HG02798 (cell line): ENCODE data around the gene PUDP.

Experiments used
- ATAC-seq: cut with Tn5 transposase; IDR thresholded peaks from one replicate; pipeline ENCODE4 v1.9.1; 2021; ENCODE audit warnings: mild to moderate bottlenecking; ENCODE audit not compliant: unreplicated experiment, poor library complexity

The PUDP gene

DNA sequence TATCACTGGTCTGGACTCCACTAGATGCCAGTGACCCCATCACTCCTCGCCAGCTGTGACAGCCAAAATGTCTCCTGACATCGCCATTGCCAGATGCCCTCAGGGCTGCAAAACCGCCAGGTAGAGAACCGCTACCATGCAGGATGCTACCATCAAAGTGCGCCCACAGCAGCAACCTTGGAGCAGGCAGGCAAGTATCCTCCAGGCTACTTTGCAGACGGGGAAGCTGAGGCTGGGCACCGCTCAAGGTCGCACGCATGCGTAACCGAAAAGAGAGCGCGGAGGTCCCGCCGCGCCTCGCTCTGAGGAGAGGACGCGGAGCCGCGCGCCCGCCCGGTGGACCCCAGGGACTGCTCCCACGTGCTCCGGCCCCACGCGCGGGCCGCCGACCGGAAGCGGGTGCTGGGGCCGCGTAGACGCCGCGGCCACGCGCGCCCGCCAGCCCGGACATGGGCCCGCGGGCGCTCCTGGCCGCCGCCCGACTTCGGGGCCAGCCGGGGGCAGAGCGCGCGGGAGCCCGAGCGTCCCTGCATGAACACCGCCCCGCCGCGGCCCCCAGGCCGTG lies 458 bp downstream of the PUDP start, which contains the start of gene STS:
Gene STS (plus strand): TSS at position 300 of the 565 bp plus-strand sequence. CDS start 105,488 bp downstream, outside the sequence.
- ATAC-seq = peak; percentile 49

DNA sequence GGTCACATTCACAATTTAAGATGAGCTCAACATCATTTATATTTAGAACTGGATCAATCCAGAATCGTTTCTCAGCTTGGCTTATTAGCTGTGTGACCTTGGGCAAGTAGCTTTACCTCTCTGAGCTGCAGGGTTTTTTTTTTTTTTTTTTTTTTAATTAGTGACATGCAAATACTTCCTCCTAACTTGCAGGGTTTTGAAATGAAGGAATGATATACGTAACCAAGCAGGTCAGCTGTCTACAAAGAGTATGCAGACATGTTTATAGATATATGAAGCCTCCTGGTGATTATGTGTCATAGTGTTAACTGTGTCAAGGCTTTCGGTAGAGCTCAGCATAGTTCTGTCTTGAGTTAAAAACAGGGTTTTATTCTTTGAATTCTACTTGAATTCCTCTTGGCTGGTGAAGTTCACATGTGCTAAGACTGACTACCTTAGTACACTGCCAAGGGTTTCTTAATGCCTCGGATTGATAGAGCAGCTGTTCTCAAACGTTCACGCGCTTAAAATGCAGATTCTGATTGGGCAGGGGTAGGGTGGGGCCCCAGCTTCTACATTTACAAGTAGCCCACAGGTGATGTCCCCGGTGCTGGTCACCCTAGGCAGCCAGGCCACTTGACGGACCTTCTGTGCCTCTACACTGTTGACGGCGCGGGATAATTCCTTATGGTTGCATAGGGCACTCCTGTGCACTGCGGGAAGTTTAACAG lies 1.1 kb downstream of the PUDP start:
- peak; percentile 21 for ATAC-seq

DNA sequence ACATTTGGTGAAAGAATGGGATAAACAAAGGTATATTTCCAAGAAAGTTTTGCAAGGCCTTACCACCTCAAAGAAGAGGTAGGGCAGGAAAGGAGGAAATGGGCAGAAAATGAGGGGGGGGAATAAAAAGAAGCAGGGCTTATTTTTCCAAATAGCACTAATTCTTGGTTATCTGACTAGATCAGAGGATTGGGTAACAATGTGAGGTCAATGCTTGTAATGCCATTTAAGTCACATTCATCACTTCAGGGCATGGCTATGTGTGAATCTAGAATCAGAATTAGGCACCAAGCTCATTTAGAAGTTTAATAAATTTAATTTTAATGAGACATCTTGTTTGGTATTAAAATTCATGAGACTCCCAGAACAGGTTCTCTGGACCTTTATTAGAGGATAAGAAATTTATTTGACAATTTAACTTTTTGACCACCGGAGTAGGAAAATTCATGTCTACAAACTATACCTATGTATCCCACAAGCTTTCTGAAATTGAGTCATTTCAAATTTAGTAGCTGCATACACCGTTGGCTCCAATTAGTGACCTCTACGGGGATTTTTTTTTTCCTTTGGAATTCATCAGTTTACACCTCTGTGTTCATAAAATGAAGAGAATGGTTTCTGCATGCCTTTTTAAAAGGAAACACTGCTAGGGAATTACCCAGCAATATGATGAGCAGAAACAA lies 1.8 kb downstream of the PUDP start:
- ATAC-seq = no peak

- ATAC-seq = no peak
These were observed 2.5 kb downstream of the PUDP start for GRCh38 chrX:7145454-7145853.

DNA sequence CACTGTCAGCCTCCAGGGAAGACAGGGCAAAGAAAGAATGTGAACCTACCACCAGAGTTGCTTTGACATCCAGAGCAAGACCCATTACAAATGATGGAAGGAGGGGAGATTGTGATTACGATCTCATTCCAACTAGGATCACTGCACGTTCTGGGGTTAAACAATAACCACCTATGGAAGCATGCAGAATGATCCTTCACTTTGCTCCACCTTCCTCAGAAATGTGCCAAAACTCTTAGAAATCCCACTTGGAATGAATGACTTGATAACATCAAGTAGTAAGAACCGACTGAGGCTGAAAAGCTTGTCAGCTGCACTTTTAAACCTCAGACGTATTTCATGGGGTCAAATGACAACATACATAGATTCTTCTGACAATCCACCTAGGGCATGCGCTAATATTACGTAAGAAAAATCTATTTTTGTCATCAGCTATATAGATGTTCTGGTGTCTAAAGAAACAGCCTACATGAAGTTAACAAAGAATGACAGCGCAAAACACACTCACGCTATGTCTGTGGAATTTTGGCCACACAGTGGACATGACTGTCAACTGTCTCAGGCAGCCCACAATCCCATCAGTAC lies 3.9 kb downstream of the PUDP start:
- ATAC-seq = no peak

- ATAC-seq = no peak
These were observed 4.9 kb downstream of the PUDP start for GRCh38 chrX:7143076-7143475.

DNA sequence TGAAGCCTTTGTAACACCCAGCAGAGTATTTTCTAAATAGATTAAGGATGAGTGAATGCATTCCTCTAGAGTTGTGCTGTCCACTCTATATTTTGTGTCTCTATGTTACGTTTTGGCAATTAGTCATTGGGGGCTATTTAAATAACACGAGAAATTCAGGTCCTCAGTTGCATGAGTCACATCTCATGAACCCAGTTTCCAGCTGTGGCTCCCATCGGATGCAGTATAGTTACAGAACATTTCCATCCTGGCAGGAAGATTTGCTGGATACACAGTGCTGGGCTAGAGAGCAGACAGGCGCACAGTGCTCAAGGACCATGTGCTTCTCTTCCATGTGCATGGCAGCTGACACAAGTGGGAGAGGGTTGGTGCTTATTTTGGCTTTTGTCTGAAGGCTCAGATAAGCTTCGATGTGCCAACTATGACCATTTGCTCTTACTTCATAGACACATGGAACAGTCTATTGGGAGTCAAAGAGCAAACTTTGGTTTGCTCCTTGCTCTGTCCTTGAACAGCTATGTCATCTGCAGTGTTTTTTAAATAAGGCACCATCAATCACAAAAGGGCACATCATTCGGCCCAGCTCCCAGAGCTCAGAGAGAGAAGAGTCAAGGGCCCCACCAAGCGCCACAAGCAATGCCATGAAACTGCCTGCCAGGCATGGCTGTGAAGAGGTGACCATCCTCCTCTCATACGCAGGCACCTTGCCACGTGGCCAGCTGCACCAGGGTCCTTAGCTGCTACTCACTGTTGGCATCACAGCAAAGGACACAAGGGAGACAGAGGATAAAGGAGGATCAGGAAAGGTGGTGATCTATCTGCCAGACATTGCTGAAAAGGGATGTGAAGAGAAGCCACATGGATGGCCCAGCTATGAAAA lies 8.5 kb downstream of the PUDP start:
- ATAC-seq = no peak

GRCh38 chrX:7134981-7135380 lies 13.0 kb downstream of the PUDP start:
- ATAC-seq = no peak

GRCh38 chrX:7133050-7133440 lies 14.9 kb downstream of the PUDP start:
- ATAC-seq = no peak

DNA sequence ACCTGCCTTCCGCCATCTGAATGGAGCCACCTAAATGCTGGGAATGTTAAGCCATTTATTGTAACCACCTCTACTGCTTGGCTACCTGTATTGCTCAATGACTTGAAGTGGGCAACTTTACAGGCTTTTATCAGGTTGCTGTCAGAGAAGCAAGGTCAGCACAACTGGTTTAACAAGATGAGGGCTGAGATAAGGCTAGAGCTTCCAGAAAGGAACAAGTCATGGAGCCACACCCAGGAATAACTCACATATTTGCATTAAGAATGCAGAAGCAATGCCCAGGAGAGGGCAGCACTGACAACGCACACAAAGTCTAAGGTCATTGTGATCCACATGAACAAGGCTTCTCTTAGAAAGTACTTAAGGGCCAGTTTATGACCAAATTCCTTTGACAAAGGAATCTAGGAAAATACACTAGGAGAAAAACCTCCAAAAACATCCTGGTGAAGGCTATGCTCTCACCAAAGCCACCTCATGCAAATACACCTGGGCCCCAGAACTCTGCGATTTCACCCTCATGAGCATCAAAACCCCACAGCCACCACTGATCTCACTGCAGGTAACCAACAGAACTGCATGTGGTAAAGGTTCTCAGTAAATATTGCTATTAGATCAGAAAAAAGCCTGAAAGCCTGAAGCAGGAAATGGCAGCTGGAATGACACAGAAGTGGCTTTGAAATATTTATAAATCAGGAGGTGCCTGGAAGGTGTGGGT lies 15.5 kb downstream of the PUDP start:
- ATAC-seq = peak; percentile 71

- ATAC-seq = no peak
These were observed 16.3 kb downstream of the PUDP start for GRCh38 chrX:7131621-7132020.

GRCh38 chrX:7127056-7127455 lies 20.9 kb downstream of the PUDP start:
- no peak for ATAC-seq

DNA sequence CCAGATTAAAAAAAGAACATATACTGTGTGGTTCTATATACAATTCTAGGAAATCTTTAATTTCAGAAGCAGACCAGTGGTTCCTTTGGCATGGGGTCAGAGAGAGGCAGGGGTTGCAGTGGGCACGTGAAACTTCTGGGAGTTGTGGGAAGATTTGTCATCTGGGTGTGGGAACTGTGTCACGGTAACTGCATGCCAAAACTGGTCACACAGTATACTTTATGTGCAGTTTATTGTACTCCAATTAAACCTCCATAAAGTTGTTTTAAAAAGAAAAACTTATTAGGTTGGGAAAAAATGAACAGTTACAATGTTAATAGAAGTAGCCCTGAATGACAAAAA lies 27.1 kb downstream of the PUDP start:
- no peak for ATAC-seq

- ATAC-seq = no peak
These were observed 27.7 kb downstream of the PUDP start for GRCh38 chrX:7119950-7120877.

DNA sequence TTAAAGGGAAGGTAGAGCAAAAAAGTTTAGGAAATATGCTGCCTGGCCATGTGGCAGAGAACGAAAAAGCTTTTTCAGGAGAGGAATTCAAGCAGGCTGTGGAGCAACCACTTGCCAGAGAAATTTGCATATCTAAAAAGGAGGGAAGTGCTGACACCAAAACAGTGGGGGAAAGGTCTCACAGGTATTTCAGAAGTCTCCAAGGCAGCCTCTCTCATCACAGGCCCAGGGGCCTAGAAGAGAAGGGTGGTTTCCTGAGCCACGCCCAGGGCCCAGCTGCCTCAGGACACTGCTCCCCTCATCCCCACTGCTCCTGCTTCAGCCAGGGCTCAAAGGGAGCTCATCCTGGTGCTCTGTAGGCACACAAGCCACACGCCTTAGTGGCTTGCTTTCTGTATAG lies 30.4 kb downstream of the PUDP start:
- peak; percentile 54 for ATAC-seq

- no peak for ATAC-seq
These were observed 31.9 kb downstream of the PUDP start for GRCh38 chrX:7116081-7116480.

DNA sequence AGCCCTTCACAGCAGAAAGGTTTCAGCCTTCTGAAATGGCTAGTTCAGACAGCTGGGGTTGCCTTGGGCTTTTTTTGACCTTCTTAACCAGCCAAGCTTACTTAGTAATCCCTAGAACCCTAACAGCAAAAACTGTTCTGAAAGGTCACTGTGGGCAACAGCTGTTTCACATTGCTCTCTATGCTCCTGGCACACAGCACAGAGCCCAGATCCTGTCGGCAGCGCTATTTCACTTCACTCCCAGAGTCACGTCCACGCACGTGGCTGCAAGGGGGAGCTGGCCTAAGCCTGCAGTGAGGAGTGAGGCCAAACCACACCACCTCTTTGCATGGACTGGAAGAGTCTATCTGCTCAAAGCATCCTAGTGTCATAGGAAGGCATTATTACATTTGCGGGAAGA lies 32.4 kb downstream of the PUDP start:
- ATAC-seq = peak; percentile 69

- no peak for ATAC-seq
These were observed 35.9 kb downstream of the PUDP start for GRCh38 chrX:7112071-7112470.

- ATAC-seq = no peak
These were observed 36.4 kb downstream of the PUDP start for GRCh38 chrX:7111518-7111917.
